Coronary artery (tissue), 2 donors: Measurements from ENCODE around the gene FXR2.

Experiments used
- DNase-seq: peaks from one replicate; pipeline ENCODE4 v3.0.0-alpha.2; 2017; ENCODE audit warnings: low spot score
- H3K27ac ChIP-seq, 2 donors: fragments of 200-600 bp; sonication (generic); one replicate each; pipeline ENCODE4 v1.5.1; 2016 to 2019
- H3K4me3 ChIP-seq: fragments of 200-600 bp; sonication (generic); 2 replicates; pipeline ENCODE4 v1.5.1; 2016; ENCODE audit warnings: mild to moderate bottlenecking, moderate library complexity
- CTCF ChIP-seq: fragments of 200-600 bp; sonication (generic); IDR thresholded peaks from one replicate; pipeline ENCODE4 v1.5.1; 2019; ENCODE audit warnings: antibody characterized with exemption

The FXR2 gene

GRCh38 chr17:7575959-7576358 lies 38.7 kb downstream of the FXR2 start:
- H3K27ac ChIP-seq = peak overlapping the region in 1 of 2 donors; percentile 3
- DNase-seq = no peak
- TF ChIP-seq CTCF = no peak
- peak overlapping the region; percentile 92 for H3K4me3 ChIP-seq

DNA sequence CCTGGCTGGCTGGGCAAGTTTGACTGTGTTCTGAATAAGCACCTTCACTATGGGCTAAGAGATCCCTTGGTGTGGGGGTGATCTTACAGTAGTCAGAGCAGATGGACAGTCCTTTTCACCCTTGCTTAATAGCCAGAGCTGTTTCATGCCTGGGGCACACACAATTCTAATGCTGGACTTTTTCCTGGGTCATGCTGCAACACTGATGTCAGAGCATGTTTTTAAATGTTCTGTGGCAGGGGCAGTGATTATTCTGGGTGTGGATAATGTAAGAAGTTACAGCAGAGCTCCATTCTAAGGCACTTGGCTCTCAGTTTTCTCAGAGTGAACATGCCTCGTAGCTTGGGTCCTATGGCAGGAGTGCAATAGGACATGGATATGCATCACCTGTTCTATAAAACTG lies 39.2 kb downstream of the FXR2 start:
- Histone ChIP-seq H3K4me3 (peak overlapping the region; percentile 92), H3K27ac (peak overlapping the region in 1 of 2 donors; percentile 3)
- no peak for TF ChIP-seq CTCF
- DNase-seq = no peak

- peak overlapping the region; percentile 92 for H3K4me3 ChIP-seq
- no peak for TF ChIP-seq CTCF
- DNase-seq = no peak
- peak overlapping the region; percentile 99 for H3K27ac ChIP-seq
Measured at GRCh38 chr17:7574176-7574953, 40.3 kb downstream of the FXR2 start.

DNA sequence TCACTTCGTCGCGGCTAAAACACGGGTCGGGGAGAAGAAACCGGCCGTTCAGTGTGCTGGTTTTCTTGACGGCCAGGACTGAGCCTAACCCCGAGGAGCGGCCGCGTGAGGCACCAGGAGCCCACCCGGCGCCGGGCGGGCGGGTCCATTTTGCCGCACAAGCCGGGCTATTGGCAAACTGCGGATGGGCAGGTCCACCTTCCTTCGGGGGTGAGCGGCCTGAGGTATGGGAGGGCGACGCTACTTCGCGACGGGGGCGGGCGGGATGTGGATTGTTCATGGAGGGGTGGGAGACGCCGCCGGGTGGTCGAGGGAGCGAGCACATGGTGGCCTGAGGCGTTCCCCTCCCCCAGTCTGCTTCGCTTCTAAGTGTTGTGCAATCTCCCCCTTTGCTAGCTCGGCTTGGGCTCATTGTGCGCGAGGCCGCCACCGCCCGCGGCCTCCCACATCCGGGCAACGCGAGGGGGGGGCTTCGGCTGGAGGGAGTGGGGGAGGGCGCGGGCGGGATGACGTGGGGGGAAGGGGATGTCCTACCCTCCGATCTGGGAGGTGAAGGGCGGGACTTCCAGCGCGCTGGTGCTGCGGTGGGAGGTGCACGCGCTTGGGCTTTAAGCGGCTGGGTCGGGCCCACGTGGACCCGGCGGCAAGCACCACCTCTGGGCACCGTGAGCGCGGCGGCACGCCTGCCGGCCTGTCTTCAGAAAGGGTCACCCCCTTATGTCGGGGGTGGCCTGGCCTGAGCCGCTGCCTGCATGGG lies 41.2 kb downstream of the FXR2 start:
- Histone ChIP-seq H3K4me3 (peak overlapping the region; percentile 92), H3K27ac (peak overlapping the region; percentile 99)
- peak; percentile 94 for DNase-seq
- no peak for TF ChIP-seq CTCF

GRCh38 chr17:7572588-7573323 lies 41.9 kb downstream of the FXR2 start:
- DNase-seq = peak; percentile 100
- H3K27ac ChIP-seq = peak overlapping the region; percentile 99
- TF ChIP-seq CTCF = no peak
- H3K4me3 ChIP-seq = peak overlapping the region; percentile 92

DNA sequence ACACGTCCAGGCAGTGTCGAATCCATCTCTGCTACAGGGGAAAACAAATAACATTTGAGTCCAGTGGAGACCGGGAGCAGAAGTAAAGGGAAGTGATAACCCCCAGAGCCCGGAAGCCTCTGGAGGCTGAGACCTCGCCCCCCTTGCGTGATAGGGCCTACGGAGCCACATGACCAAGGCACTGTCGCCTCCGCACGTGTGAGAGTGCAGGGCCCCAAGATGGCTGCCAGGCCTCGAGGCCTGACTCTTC lies 42.4 kb downstream of the FXR2 start:
- Histone ChIP-seq H3K4me3 (peak overlapping the region; percentile 75), H3K27ac (peak overlapping the region; percentile 79 to 96)
- DNase-seq = no peak
- TF ChIP-seq CTCF = no peak
